ENCODE data around the gene FBLN2. TPM values are rescaled to one million over a fixed set of nuclear protein-coding genes. Genes with fewer than 3 reads are reported as not detected.

Gene FBLN2
- total and polyA plus RNA-seq, 8 donors, result 1.8 to 143 (median 11.9) TPM

DNA sequence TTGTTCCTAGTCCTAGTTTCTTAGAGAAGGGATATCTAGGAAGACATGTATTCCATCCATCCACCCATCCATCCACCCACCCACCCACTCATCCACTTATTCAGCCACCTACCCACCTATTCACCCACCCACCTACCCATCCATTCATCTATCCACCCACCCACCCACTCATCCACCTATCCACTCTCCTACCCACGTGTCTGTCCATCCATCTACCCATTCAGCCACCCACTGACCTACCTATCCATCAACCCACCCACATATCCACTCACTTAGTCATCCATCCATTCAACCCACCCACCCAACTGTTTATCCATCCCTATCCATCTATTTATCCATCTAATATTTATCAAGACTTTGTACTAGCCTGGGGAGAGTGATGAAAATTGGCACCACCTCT lies 120.5 kb downstream of the FBLN2 start:
- TF ChIP-seq EP300 (IDR thresholded peaks at IDR 0.05) (no peak), POLR2A (IDR thresholded peaks at IDR 0.05) (no peak), POLR2AphosphoS5 (IDR thresholded peaks at IDR 0.05) (no peak)
- TF ChIP-seq, protein P1, sequence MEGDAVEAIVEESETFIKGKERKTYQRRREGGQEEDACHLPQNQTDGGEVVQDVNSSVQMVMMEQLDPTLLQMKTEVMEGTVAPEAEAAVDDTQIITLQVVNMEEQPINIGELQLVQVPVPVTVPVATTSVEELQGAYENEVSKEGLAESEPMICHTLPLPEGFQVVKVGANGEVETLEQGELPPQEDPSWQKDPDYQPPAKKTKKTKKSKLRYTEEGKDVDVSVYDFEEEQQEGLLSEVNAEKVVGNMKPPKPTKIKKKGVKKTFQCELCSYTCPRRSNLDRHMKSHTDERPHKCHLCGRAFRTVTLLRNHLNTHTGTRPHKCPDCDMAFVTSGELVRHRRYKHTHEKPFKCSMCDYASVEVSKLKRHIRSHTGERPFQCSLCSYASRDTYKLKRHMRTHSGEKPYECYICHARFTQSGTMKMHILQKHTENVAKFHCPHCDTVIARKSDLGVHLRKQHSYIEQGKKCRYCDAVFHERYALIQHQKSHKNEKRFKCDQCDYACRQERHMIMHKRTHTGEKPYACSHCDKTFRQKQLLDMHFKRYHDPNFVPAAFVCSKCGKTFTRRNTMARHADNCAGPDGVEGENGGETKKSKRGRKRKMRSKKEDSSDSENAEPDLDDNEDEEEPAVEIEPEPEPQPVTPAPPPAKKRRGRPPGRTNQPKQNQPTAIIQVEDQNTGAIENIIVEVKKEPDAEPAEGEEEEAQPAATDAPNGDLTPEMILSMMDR (IDR thresholded peaks at IDR 0.05), result no peak
- peaks cover 0 to 74% (median 10%) of the 10 kb centered on the region in 3 donors for H3K27me3 ChIP-seq
- H3K9me3 ChIP-seq, result peaks cover 0 to 7% (median 0%) of the 10 kb centered on the region in 4 donors
- WGBS, 5 donors, result 29 to 65% (median 46%) methylated on average over 1 of the region's 1 CpG
- DNase-seq, result no peak
- H3K4me3 ChIP-seq, result no peak overlapping the region
- H3K36me3 ChIP-seq, result no peaks in the 10 kb centered on the region
- intact Hi-C loops (cut with DNase I; ENCODE audit: low total_unique reads), result no loop called here
- no peak overlapping the region for H3K27ac ChIP-seq
- no peaks in the 10 kb centered on the region for H3K4me1 ChIP-seq

DNA sequence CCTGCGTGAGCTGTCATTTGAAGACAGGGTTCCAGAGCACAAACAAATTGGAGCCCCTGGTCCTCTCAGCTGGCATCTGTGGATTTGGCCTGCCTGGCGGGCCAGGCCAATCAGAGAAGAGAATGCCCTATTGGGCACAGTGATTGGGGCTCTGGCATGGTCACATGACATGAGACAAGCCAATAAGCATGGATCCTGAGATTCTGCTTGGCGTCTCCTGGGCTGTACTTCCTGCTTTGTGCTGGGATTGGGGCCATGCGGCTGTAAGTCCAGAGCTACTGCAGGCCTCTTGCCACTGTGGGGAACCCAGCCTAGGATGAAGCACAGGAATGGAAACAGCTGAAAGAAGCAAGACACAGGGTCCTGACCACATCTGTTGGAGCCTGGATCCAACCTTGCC lies 121.4 kb downstream of the FBLN2 start:
- WGBS, 5 donors, result 74 to 86% (median 83%) methylated on average over 3 to 4 of the region's 4 CpGs
- Histone ChIP-seq H3K36me3 (no peaks in the 10 kb centered on the region), H3K4me3 (no peak overlapping the region), H3K9me3 (peaks cover 0 to 7% (median 0%) of the 10 kb centered on the region in 4 donors), H3K27ac (no peak overlapping the region), H3K4me1 (no peaks in the 10 kb centered on the region), H3K27me3 (peaks cover 0 to 74% (median 14%) of the 10 kb centered on the region in 3 donors)
- TF ChIP-seq POLR2AphosphoS5 (IDR thresholded peaks at IDR 0.05), result no peak
- no peak for TF ChIP-seq POLR2A (IDR thresholded peaks at IDR 0.05)
- TF ChIP-seq, protein P1 (IDR thresholded peaks at IDR 0.05), result no peak
- no peak for TF ChIP-seq EP300 (IDR thresholded peaks at IDR 0.05)
- DNase-seq, result no peak
- intact Hi-C loops (cut with DNase I; ENCODE audit: low total_unique reads), result no loop called here

DNA sequence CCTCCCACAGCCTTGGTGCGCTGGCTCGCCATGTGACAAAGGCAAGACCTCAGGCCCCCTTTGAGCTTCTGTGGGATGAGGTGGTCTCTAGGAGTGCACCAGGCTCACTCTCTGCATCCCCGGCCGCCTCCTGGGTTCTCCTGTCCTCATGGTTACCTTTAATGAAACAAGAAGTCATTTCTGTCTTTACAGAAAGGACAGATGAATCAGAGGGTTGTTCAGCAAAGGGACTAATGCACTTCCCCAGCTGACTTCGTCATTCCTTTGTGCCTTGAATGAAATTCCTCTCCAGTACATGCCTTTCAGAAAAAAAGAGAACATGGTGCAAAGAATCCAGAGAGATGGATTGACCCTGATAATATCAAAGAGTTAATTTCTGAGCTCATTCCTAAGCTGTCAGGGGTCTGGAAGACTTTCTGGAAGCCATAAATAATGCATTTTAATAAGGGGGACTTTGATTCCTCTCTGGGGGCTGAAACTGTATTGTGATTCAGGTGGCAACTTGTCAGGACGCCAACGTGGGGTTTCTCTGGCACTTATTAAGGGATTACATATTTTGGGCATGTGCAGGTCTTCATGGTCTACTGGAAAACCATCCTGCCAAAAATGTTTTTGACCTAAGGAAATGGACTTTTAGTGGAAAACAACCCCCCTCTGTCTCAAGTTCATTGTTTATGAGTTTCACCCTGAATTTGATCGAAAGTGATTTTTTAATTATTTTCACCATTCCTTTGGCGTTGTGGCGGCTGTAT lies 122.7 kb downstream of the FBLN2 start:
- H3K36me3 ChIP-seq, result no peaks in the 10 kb centered on the region
- no peak overlapping the region for H3K27ac ChIP-seq
- 62 to 74% (median 66%) methylated on average over 10 of the region's 10 CpGs for WGBS, 5 donors
- H3K27me3 ChIP-seq, result peaks cover 0 to 75% (median 14%) of the 10 kb centered on the region in 3 donors
- intact Hi-C loops (cut with DNase I; ENCODE audit: low total_unique reads), result no loop called here
- H3K4me3 ChIP-seq, result no peak overlapping the region
- H3K9me3 ChIP-seq, result peaks cover 0 to 7% (median 0%) of the 10 kb centered on the region in 4 donors
- DNase-seq, result no peak
- no peaks in the 10 kb centered on the region for H3K4me1 ChIP-seq
- TF ChIP-seq, protein P1 (IDR thresholded peaks at IDR 0.05), result no peak
- TF ChIP-seq POLR2A (IDR thresholded peaks at IDR 0.05) (no peak), POLR2AphosphoS5 (IDR thresholded peaks at IDR 0.05) (no peak), EP300 (IDR thresholded peaks at IDR 0.05) (no peak)

DNA sequence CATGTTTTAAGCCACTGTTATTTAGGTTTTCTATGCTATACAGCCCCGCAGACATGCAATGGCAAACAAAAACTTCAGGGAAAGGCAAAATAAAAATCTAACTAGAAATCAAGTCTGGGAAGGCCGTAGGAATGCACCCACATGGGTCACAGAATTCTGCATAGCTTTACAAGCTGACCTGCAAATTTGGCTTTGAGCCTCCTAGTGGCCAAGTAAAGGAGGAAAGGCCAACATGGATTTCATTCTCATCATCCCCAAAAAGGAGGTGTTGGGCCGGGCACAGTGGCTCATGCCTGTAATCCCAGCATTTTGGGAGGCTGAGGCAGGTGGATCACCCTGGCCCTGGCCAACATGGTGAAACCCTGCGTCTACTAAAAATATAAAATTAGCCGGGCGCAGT lies 124.3 kb downstream of the FBLN2 start:
- Histone ChIP-seq H3K27ac (no peak overlapping the region), H3K9me3 (peaks cover 0 to 7% (median 0%) of the 10 kb centered on the region in 4 donors), H3K27me3 (peaks cover 0 to 66% (median 14%) of the 10 kb centered on the region in 3 donors), H3K36me3 (no peaks in the 10 kb centered on the region), H3K4me1 (no peaks in the 10 kb centered on the region), H3K4me3 (no peak overlapping the region)
- no peak for TF ChIP-seq EP300 (IDR thresholded peaks at IDR 0.05)
- TF ChIP-seq POLR2A (IDR thresholded peaks at IDR 0.05), result no peak
- TF ChIP-seq, protein P1 (IDR thresholded peaks at IDR 0.05), result no peak
- TF ChIP-seq POLR2AphosphoS5 (IDR thresholded peaks at IDR 0.05), result no peak
- WGBS, 5 donors, result 77 to 88% (median 84%) methylated on average over 6 of the region's 6 CpGs
- DNase-seq, result no peak
- intact Hi-C loops (cut with DNase I; ENCODE audit: low total_unique reads), result no loop called here
